ENCODE measurements around the gene LGR5.

GRCh38 chr12:71474791-71475190 is 35.2 kb downstream of the LGR5 start:
- TF ChIP-seq POLR2A (IDR thresholded peaks at IDR 0.05) (no peak), CTCF (IDR thresholded peaks at IDR 0.05 in 4 of 5, conservative IDR thresholded peaks at IDR 0.05 in 1 of 5) (no peak)
